ENCODE measurements around the gene GTF3A.

Gene GTF3A

GRCh38 chr13:27465611-27466010 lies 41.2 kb downstream of the GTF3A start:
- DNase-seq (ENCODE audit: low spot score) = no peak
- Histone ChIP-seq H3K14ac (ENCODE audit: low read length) (no peak overlapping the region), H3K27me3 (ENCODE audit: control insufficient read depth in 3 of 3, insufficient read depth in 3 of 3, low read depth in 1 of 3, low read length in 3 of 3) (no peaks in the 10 kb centered on the region), H3K36me3 (replicated peaks in 1 of 2; ENCODE audit: control insufficient read depth in 2 of 2, insufficient read depth in 2 of 2, low read length in 2 of 2) (no peaks in the 10 kb centered on the region), H3K9me3 (replicated peaks in 1 of 2; ENCODE audit: control insufficient read depth in 2 of 2, insufficient read depth in 1 of 2, low read depth in 1 of 2, low read length in 2 of 2) (peaks cover 0 to 1% of the 10 kb centered on the region in 2 donors), H3K4ac (ENCODE audit: low read length) (no peak overlapping the region), H2BK120ac (ENCODE audit: low read depth, low read length) (no peak overlapping the region), H3K27ac (replicated peaks; ENCODE audit: low read length) (no peak overlapping the region), H3K4me3 (ENCODE audit: low read length in 2 of 2) (no peak overlapping the region), H3K79me1 (ENCODE audit: low read depth, low read length) (no peaks in the 10 kb centered on the region), H3K18ac (ENCODE audit: low read length) (no peak overlapping the region), H4K8ac (ENCODE audit: low read depth, low read length) (no peak overlapping the region), H2BK15ac (ENCODE audit: low read length) (no peak overlapping the region), H3K4me1 (ENCODE audit: control insufficient read depth in 2 of 2, insufficient read depth in 1 of 2, low read depth in 1 of 2, low read length in 2 of 2) (no peaks in the 10 kb centered on the region), H3K23ac (ENCODE audit: low read depth, low read length, poor library complexity) (no peak overlapping the region), H3K4me2 (ENCODE audit: insufficient read depth, low read length, poor library complexity, severe bottlenecking) (no peak overlapping the region), H4K91ac (ENCODE audit: low read depth, low read length, poor library complexity) (no peak overlapping the region), H2AK5ac (ENCODE audit: low read depth, low read length) (no peak overlapping the region), H2BK5ac (ENCODE audit: low read length) (no peak overlapping the region), H2BK12ac (ENCODE audit: low read length) (no peak overlapping the region), H3K9ac (ENCODE audit: low read depth, low read length, poor library complexity) (no peak overlapping the region), H2AFZ (ENCODE audit: low read length) (peak overlapping the region; percentile 53)
- no CpG with 5 or more reads among the region's 5 CpGs for WGBS, 2 donors (ENCODE audit: extremely low coverage in 2 of 2, insufficient read length in 2 of 2, insufficient replicate concordance in 1 of 2)

- Histone ChIP-seq H3K79me1 (ENCODE audit: low read depth, low read length) (no peaks in the 10 kb centered on the region), H2BK12ac (ENCODE audit: low read length) (no peak overlapping the region), H3K23ac (ENCODE audit: low read depth, low read length, poor library complexity) (no peak overlapping the region), H3K4me2 (ENCODE audit: insufficient read depth, low read length, poor library complexity, severe bottlenecking) (no peak overlapping the region), H3K9ac (ENCODE audit: low read depth, low read length, poor library complexity) (no peak overlapping the region), H2BK120ac (ENCODE audit: low read depth, low read length) (no peak overlapping the region), H4K8ac (ENCODE audit: low read depth, low read length) (no peak overlapping the region), H3K18ac (ENCODE audit: low read length) (no peak overlapping the region), H3K4me3 (ENCODE audit: low read length in 2 of 2) (no peak overlapping the region), H3K27me3 (ENCODE audit: control insufficient read depth in 3 of 3, insufficient read depth in 3 of 3, low read depth in 1 of 3, low read length in 3 of 3) (no peaks in the 10 kb centered on the region), H2AFZ (ENCODE audit: low read length) (peak overlapping the region; percentile 80), H2BK15ac (ENCODE audit: low read length) (no peak overlapping the region), H3K9me3 (replicated peaks in 1 of 2; ENCODE audit: control insufficient read depth in 2 of 2, insufficient read depth in 1 of 2, low read depth in 1 of 2, low read length in 2 of 2) (peaks cover 0 to 1% of the 10 kb centered on the region in 2 donors), H4K91ac (ENCODE audit: low read depth, low read length, poor library complexity) (no peak overlapping the region), H3K36me3 (replicated peaks in 1 of 2; ENCODE audit: control insufficient read depth in 2 of 2, insufficient read depth in 2 of 2, low read length in 2 of 2) (no peaks in the 10 kb centered on the region), H3K4me1 (ENCODE audit: control insufficient read depth in 2 of 2, insufficient read depth in 1 of 2, low read depth in 1 of 2, low read length in 2 of 2) (no peaks in the 10 kb centered on the region), H3K14ac (ENCODE audit: low read length) (no peak overlapping the region), H3K27ac (replicated peaks; ENCODE audit: low read length) (no peak overlapping the region), H3K4ac (ENCODE audit: low read length) (no peak overlapping the region), H2AK5ac (ENCODE audit: low read depth, low read length) (no peak overlapping the region), H2BK5ac (ENCODE audit: low read length) (no peak overlapping the region)
- WGBS, 2 donors (ENCODE audit: extremely low coverage in 2 of 2, insufficient read length in 2 of 2, insufficient replicate concordance in 1 of 2) = no CpG with 5 or more reads among the region's 3 CpGs
- DNase-seq (ENCODE audit: low spot score) = no peak
Observed at GRCh38 chr13:27466513-27466912, 42.1 kb downstream of the GTF3A start.

- Histone ChIP-seq H3K9ac (ENCODE audit: low read depth, low read length, poor library complexity) (no peak overlapping the region), H3K14ac (ENCODE audit: low read length) (no peak overlapping the region), H3K4me1 (ENCODE audit: control insufficient read depth in 2 of 2, insufficient read depth in 1 of 2, low read depth in 1 of 2, low read length in 2 of 2) (no peaks in the 10 kb centered on the region), H2BK15ac (ENCODE audit: low read length) (no peak overlapping the region), H4K91ac (ENCODE audit: low read depth, low read length, poor library complexity) (no peak overlapping the region), H3K18ac (ENCODE audit: low read length) (no peak overlapping the region), H2BK5ac (ENCODE audit: low read length) (no peak overlapping the region), H2AFZ (ENCODE audit: low read length) (no peak overlapping the region), H3K9me3 (replicated peaks in 1 of 2; ENCODE audit: control insufficient read depth in 2 of 2, insufficient read depth in 1 of 2, low read depth in 1 of 2, low read length in 2 of 2) (peaks cover 0 to 1% of the 10 kb centered on the region in 2 donors), H2BK12ac (ENCODE audit: low read length) (no peak overlapping the region), H3K27ac (replicated peaks; ENCODE audit: low read length) (no peak overlapping the region), H3K36me3 (replicated peaks in 1 of 2; ENCODE audit: control insufficient read depth in 2 of 2, insufficient read depth in 2 of 2, low read length in 2 of 2) (no peaks in the 10 kb centered on the region), H2AK5ac (ENCODE audit: low read depth, low read length) (no peak overlapping the region), H3K4me3 (ENCODE audit: low read length in 2 of 2) (no peak overlapping the region), H3K79me1 (ENCODE audit: low read depth, low read length) (no peaks in the 10 kb centered on the region), H4K8ac (ENCODE audit: low read depth, low read length) (no peak overlapping the region), H3K23ac (ENCODE audit: low read depth, low read length, poor library complexity) (no peak overlapping the region), H2BK120ac (ENCODE audit: low read depth, low read length) (no peak overlapping the region), H3K27me3 (ENCODE audit: control insufficient read depth in 3 of 3, insufficient read depth in 3 of 3, low read depth in 1 of 3, low read length in 3 of 3) (peaks cover 0 to 3% (median 0%) of the 10 kb centered on the region in 3 experiments), H3K4me2 (ENCODE audit: insufficient read depth, low read length, poor library complexity, severe bottlenecking) (no peak overlapping the region), H3K4ac (ENCODE audit: low read length) (no peak overlapping the region)
- no CpG with 5 or more reads among the region's 5 CpGs for WGBS, 2 donors (ENCODE audit: extremely low coverage in 2 of 2, insufficient read length in 2 of 2, insufficient replicate concordance in 1 of 2)
- no peak for DNase-seq (ENCODE audit: low spot score)
Observed at GRCh38 chr13:27470075-27470820, 45.8 kb downstream of the GTF3A start.

GRCh38 chr13:27472441-27472840 lies 48.0 kb downstream of the GTF3A start:
- H2AK5ac ChIP-seq (ENCODE audit: low read depth, low read length) = no peak overlapping the region
- no peak overlapping the region for H3K18ac ChIP-seq (ENCODE audit: low read length)
- no peak overlapping the region for H3K14ac ChIP-seq (ENCODE audit: low read length)
- no peak overlapping the region for H3K4ac ChIP-seq (ENCODE audit: low read length)
- no peaks in the 10 kb centered on the region for H3K36me3 ChIP-seq (replicated peaks in 1 of 2; ENCODE audit: control insufficient read depth in 2 of 2, insufficient read depth in 2 of 2, low read length in 2 of 2)
- no peak overlapping the region for H4K8ac ChIP-seq (ENCODE audit: low read depth, low read length)
- H3K9me3 ChIP-seq (replicated peaks in 1 of 2; ENCODE audit: control insufficient read depth in 2 of 2, insufficient read depth in 1 of 2, low read depth in 1 of 2, low read length in 2 of 2) = peaks cover 0 to 1% of the 10 kb centered on the region in 2 donors
- no peak overlapping the region for H4K91ac ChIP-seq (ENCODE audit: low read depth, low read length, poor library complexity)
- no peak overlapping the region for H3K9ac ChIP-seq (ENCODE audit: low read depth, low read length, poor library complexity)
- WGBS, 2 donors (ENCODE audit: extremely low coverage in 2 of 2, insufficient read length in 2 of 2, insufficient replicate concordance in 1 of 2) = no CpG with 5 or more reads among the region's 2 CpGs
- H2BK120ac ChIP-seq (ENCODE audit: low read depth, low read length) = no peak overlapping the region
- no peak overlapping the region for H3K4me2 ChIP-seq (ENCODE audit: insufficient read depth, low read length, poor library complexity, severe bottlenecking)
- no peak for DNase-seq (ENCODE audit: low spot score)
- H3K79me1 ChIP-seq (ENCODE audit: low read depth, low read length) = no peaks in the 10 kb centered on the region
- H3K23ac ChIP-seq (ENCODE audit: low read depth, low read length, poor library complexity) = no peak overlapping the region
- no peak overlapping the region for H2BK15ac ChIP-seq (ENCODE audit: low read length)
- H2BK5ac ChIP-seq (ENCODE audit: low read length) = no peak overlapping the region
- peaks cover 0 to 3% (median 0%) of the 10 kb centered on the region in 3 experiments for H3K27me3 ChIP-seq (ENCODE audit: control insufficient read depth in 3 of 3, insufficient read depth in 3 of 3, low read depth in 1 of 3, low read length in 3 of 3)
- no peak overlapping the region for H2BK12ac ChIP-seq (ENCODE audit: low read length)
- peak overlapping the region in 1 of 2 donors; percentile 34 for H3K4me3 ChIP-seq (ENCODE audit: low read length in 2 of 2)
- H3K27ac ChIP-seq (replicated peaks; ENCODE audit: low read length) = no peak overlapping the region
- no peak overlapping the region for H2AFZ ChIP-seq (ENCODE audit: low read length)
- peaks cover 0 to 1% of the 10 kb centered on the region in 2 donors for H3K4me1 ChIP-seq (ENCODE audit: control insufficient read depth in 2 of 2, insufficient read depth in 1 of 2, low read depth in 1 of 2, low read length in 2 of 2)
